ENCODE data around the gene LRRC75A.

Gene LRRC75A

DNA sequence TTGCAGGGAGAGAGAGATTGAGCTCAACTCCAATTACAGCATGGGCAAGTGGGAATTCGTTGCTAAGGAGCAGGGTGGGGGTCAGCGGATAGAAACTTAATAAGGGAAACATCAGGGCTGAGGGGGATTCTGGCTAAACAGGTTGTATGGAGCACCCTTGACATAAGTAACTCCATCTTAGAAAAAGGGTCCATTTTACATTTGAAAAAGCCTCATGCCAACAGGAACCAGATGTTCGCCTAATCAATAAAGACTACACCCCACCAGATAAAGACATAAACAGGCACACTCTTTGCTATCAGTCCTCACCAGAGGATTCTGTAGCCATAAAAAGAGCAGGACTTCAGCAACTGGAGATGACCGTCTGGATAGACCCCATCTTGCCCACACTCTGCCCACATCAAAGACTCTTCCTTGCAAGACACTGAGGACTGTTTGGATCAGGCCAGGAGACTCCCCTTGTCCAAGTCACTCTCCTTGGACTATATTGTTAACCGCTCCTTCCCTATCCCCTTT lies 1.6 kb upstream of the LRRC75A start:
- DNase-seq, result no peak

DNA sequence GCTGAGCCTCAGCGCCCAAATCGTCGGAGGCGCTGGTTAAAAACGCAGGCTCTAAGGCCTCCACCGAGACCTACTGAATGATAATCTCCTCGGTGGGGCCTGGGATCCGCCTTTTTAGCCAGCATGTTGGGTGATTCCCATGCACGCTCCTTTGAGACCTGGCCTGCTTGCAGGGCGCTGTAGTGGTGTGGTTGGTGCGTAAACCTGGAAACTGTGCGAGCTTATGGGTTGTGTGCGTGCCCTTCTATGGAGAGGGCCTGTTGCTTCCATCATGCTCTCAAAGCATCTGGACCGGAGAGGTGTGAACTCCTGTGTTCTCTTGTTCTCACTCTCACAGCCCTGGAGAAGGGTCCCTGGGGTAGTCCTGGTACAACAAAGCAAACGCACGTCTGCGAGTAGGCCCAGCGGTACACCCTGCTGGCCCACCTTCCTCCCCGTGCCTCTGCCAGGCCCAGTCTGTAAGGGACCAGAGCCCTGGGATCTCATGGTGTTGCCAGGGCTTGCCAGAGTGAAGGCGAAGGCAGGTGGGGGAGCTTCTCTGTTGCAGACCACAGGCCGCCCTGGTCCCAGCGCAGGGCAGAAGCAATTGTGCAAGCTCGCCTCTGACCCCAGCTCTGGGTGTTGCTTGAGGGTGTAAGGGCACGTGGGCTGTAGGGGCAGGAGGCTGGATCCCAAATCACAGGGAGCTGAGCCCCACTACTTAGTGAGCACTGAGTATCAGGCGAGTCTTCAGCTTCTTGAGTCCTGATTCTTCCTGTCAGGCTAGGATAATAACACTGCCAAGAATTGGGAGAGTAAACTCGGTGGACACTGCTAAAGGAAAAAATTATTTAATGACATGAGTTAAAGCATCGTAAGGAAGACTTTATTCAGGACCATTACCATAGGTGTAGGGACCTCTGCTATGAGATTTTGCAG lies 879 bp upstream of the LRRC75A start:
- no peak for DNase-seq

DNA sequence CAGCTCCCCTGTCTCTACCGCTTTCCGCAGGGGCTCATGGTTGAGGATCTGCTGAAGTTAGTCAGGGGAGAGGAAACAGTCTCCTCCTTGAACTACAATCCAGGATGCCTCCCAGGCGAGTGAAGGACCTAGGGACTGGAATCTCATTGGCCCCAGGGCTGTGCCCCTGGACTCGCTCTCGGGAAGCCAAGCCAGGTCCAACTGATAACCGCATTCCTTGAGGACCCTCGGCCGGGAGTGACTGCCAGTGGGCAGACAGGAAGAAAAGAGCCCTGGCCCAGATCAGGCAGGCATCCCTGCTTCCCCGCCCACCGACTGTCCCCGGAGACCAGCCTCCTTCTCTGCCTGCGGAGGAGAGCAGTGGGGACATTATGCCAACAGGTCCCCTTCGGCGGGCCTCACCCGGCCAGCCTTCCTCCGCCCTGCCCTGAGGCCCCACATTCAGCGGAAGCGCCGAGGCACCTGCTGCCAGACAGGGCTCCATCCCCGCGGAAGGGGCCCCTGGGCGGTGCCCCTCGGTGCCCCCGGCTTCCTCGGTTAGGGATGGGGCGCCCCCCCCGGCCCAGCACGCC lies 776 bp downstream of the LRRC75A start:
- peak; percentile 62 for DNase-seq

DNA sequence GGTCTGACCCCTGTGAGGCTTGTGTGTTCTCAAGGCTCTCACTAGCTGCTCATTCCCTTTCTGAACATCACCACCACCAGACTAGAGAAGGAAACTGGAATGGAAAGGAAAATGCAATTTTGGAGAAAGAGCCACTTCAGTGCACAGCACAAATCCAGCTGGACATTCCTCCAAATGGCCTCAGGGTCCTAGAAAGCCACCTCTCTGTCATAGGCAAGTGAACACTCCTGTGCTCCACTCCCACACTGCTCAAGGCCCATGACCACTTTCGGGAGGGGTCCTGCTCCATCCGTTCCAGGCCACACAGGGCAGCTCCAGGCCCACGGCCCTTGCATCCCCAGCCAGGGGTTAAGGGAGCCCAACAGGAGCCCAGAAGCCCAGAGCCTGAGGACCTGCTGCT lies 2.6 kb downstream of the LRRC75A start:
- no peak for DNase-seq

DNA sequence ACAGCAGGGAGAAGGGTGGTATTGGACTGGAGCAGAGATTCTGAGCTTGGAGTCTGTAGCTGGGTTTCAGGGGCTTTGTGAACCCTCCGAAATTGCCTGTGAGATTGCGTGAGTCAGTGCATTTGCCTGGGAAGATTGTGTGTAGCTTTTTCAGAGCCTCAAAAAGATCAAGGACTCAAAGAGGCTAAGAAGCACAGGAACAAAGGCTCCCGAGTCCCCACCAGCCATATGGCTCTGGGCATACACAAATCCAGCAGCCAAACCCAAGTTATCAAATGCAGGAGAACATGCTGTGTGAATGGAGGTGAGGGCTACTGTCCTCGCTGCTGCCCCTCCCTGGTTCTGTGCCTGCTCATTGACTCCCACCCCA lies 3.0 kb downstream of the LRRC75A start:
- DNase-seq, result no peak

DNA sequence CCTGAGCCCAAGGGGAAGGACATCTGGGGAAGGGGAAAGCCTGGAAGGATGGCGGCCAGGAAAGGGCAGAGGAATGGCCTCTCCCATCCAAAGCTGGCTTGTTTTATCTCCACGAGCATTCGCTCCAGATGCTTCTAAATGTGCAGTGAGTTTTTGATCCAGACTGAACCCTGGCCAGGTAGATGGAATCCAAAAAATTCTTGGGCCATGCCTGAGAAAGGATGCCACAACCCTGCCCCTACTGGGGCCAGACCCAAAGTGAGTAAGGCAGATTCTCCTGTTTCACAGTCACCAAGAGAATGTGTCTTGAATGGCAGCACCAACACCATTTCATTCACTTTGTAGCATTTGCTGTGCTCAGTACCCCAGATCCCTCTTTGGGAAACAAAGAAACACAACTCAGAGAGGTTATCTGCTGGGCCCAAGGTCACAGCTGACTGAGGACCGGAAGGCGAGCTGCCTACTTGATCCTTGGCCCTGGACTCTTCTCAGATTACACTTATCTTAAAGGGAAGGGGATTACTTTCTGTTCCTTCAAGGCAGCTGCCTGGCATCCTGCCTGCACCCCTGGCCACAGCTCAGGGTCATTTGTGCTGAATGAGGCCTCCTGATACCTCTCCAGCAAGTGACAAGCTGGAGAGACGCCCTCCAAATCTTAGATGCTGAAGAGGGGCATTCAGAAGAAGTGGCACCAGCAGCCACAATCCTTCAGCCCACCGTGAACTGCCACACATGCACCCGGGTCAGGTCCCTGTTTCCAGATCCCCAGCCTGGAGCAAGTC lies 3.6 kb downstream of the LRRC75A start:
- DNase-seq, result no peak

DNA sequence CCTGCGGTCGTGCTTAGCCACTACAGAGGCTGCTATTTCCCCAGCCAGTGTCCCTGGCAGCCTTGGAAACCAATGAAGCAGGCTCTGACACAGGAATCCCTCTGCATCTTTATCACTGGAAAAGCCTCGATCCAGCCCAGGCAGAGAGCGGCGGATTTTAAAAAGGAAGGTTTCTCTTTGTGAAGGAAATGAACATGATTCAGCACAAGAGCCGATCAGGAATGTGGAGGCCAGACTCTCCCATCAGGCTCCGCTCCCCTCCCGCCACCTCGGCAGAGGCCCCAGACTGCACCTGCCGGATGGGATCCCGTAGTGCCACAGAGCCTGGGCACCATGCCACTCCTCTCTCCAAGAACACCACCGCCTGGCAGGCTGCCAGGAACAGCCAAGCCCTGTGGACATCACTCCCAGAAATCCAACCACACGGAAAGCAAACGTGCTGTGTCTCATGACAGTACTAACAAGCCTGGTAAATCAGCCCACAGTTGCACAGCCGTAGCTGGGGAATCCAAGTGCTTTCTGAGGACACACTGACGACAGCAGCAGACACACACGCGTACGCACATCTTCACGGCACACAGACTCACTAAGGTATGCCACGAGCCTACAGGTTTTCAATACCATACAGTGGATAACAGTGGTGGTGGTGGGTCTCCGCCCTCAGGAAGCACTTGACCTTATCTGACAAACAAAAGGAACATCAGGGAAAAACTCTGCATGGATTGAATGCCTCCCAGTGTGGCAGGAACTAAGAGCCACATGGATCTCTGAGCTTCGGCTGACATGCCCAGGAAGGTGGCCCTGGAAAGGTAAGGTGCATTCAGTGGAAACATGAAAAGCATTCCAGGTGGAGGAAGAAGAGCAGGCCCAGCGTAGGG lies 5.4 kb downstream of the LRRC75A start:
- peak; percentile 98 for DNase-seq

DNA sequence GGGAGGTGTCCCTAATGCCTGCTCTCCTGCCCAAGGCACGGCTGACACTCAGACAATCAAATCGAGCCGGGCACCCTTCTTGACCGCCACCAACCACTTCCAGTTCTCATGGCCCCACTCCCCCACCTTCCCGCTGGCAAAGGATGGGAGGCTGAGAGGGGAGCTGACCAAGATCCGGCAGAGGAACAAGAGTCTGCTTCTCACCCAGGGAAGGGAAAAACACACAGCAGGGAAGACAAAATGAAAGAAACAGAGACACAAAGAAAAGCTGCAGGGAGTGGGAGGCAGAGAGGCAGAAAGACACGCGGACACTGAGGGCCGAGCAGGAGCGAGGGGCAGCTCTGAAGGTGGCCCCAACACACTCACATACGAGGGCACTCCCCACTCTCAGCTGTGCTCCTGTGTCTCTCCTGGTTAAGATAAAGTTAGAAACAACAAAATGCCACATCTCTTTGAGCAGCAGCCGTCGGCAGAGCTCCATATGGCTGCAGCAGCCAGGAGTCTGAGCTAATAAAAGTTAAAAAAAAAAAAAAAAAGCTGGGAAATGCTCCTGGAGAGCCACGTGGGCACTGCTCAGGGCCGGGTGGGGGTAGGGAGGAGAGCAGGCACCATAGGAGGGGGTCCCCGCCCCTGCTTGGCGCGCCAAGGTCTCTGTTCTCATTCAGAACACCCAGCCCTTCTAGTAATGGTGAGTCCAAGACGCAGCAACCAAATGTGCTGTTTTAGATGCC lies 7.4 kb downstream of the LRRC75A start:
- DNase-seq, result no peak

DNA sequence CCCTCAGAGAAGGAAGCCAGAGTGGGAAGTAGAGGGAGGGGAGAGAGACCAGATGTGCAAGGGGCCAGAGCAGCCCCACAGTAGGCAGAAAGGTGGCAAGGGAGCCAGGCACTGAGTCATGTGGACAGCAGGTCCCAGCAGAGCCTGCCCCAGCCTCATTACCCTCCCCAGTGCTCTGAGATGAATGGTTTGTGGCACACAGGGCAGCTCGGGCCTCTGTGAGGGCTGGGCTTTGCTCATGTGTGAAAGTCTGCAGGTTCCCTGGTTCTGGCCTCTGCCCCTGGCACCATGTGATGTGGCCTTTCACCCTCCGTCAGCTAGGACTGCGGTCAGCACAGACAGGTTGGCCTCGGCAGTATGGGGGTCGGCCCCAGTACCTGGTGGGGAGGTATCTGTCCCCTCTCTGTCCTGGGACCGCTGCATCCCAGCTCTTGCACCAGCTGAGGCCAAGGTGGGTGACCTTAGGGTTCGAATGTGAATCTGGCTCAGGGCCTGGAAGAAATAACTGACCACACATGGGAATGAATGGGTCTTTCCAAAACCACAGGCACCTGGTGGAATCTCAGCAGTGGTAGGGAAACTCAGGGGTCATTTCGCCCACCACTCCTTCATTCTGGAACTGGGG lies 8.9 kb downstream of the LRRC75A start:
- no peak for DNase-seq

DNA sequence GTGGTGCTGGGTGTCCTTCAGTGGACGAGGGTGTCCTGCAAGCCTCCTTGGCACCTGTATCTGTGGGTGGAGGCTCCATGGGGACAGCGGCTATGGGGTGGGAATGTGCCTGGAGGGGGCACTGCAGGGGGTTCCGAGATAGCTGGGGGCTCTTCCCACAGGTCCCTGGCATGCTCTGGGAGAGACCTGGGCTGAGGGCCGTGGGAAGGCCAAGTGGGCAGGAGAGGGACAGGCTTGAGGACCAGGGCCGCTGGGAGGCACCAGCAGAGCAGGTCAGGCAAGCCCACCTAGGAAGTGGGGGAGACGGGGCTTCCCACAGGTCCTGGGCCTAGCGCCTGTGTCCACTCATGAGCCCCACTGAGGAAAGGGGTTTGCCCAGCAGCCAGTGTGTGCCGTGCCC lies 9.7 kb downstream of the LRRC75A start:
- DNase-seq, result no peak

DNA sequence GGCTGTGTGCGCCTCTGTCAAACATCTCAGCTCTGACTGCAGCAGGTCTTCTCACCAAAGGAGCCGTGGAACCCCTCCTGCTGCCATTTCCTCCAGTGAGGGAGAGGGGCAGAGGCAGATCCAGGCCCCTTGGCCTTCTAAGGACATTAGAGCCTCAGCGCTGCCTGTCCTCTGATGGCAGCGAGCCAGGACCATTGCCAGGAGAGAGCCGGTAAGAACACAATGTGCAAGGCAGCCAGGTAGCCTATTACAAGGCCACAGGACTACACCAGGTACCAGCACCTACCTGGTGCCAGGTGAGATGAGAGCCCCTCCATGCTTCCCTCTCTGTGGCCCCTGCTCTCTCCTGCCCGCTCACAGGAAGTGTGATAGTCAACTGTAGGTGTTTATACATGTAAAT lies 11.0 kb downstream of the LRRC75A start:
- DNase-seq, result no peak

DNA sequence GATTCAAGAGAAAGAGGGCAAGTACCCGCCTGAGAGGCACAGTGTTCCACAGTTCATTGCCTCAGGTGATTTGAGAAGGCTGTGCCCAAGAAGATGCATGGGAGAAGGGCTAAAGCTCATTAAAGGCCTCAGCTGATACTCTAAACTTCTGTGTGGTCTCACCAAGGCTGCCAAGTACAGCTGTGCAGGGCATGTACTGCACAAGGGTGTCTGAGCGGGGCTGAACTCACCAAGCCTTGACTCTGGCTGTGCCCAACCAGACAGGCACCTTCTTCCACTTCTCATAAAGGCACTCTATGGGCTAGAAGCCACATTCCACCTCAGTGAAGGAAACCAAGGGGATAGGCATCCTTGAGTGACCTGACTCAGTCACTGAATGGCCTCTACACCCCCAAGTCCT lies 12.7 kb downstream of the LRRC75A start:
- DNase-seq, result no peak

DNA sequence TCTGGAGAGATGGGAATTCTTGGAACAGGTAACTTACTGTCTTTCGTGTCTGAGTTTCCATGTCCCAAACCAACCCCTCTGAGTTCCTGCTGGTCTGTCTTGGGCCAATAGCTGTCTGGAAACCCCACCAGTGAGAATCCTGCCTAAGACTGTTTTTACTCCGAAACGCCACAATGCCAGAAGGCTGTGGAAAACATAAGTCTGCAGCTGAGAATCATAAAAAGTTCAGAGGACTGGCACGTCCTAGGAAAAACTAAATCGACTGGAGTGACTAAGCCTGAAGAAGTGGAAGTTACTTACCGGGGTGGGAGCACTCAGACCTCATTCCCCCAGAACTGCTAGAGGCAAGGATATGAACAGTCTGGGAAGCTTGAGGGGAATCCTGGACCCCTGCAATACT lies 13.3 kb downstream of the LRRC75A start:
- no peak for DNase-seq

DNA sequence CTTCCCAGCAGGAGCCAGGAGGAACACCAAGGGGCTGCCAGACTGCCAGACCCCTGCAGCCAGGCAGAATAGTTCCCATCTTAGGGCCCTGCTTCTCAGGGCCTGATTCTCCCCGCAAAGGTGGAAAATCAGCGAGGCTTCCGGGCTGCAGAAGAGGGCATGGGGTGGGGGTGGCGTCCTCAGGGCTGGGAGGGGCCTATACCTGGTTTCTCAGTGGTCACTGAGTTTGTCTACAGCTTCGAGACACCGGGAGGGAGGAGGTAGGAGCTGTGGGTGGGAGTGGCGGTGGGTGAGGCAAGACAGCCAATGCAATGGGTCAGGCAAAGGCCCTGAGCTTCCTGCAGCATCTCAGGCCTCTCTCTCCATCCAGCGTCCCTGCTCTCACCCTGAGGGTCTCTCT lies 14.3 kb downstream of the LRRC75A start:
- DNase-seq, result no peak

DNA sequence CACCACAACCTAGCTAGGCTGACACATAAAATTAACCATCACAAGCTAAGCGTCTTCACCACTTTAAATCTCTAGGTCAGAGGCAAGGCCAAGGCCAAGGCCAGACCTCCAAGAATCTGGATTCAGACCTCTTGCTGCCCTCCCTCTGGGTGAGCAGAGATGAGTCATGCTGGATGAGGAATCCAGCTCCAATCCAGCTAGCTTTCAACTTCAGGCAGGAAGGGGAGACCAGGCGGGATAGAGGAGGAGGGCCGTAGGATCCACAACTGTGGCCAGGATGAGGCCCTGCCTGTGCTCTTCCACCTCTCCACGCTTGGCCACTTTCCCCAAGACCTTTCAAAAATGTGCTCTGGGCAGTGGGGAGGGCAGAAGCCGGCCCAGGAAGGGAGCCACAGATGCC lies 14.7 kb downstream of the LRRC75A start:
- DNase-seq, result peak; percentile 32

DNA sequence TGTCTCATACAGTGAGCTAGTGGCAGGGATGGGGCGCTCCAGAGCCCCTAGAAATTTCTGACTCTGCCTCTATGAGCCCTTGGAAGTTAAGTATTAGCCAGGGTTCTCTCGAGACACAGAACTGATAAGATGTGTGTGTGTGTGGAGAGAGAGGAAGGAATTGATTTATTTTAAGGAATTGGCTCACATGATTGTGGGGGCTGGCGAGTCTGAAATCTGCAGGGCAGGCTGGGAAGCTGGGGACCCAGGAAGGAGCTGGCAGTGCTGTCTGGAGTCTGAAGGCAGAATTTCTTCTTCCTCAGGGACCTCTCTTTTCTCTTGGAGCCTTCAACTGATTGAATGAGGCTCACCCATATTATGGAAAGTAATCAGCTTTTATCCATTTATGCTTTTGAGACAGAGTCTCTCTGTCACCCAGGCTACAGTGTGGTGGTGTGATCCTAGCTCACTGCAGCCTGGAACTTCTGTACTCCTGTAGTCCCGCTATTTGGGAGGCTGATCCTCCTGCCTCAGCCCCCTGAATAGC lies 16.8 kb downstream of the LRRC75A start:
- DNase-seq, result no peak

DNA sequence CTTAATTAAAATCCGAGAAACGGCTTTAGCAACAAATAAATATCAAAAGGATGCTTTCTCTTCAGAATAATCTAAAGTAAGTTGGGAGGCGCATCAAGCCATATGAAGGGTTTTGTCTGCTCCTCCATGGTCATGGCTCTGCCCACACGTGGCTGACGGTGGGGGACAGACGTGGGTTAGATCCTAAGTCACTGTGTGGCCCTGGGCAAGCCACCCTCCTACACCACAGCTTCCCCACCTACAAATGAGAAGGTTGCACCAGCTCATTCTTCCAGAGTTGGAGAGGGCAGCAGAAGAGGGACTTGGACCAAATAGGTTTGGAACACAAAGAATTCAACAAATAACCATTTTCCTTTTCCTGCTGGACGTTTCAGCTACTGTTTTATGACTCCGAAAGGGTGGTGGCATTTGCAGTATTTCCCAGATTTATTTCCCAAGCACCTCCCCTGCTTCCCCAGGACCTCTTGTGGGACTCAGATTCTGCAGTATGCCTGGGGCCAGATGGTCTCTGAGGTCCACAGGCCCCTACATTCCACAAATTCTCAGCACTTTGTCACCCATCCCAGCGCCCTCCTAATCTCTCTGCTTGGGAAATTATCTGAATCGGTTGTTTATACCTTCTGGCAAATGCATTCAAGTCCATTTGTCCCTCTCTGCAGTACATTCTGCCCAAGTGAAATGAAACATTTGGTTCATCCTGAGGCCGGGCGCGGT lies 17.8 kb downstream of the LRRC75A start:
- no peak for DNase-seq

DNA sequence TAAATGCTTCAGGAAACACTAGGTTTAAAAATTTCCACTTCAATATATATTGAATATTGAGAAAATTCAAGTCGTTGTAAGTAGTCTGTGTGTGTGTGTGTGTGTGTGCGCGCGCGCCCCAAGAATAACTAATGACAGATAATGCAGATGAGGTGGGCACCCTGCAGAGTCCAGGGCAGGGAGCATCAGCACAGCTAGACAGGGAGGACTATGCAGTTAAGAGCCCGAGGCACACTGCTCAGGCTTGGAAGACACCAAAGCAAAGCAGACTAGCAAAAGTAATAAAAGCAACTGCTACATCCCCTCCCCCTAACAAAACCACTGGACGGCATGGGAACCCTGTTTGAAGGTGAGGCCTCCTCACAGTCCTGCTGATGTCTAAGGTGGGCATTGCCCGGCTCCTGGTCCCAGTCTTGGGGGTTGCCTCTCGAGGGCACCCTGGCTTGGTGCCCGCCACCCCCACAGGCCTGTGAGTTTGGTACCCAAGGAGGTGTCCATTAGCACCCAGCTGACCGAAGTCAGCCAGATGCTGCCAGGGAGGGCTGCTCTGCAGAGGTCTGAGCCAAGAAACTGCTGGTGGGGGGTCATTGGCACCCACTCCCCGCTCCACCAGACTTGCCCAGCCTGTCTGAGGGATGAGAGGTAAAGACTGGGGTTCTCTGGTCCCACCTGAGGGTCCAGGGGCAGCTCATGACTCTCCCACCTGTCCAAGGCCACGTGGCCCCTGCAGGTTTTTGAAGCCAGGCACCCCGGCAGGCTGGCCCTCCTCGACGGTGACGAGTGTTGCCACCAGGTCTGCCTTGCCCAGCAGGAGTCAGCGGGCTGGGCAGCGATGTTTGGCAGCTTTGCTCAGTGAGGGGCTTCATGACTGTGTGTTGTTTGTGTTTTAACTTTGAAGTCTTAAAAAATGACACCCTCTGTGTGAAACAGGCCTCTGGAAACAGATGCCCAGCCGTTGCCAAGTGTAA lies 18.7 kb downstream of the LRRC75A start:
- DNase-seq, result no peak

DNA sequence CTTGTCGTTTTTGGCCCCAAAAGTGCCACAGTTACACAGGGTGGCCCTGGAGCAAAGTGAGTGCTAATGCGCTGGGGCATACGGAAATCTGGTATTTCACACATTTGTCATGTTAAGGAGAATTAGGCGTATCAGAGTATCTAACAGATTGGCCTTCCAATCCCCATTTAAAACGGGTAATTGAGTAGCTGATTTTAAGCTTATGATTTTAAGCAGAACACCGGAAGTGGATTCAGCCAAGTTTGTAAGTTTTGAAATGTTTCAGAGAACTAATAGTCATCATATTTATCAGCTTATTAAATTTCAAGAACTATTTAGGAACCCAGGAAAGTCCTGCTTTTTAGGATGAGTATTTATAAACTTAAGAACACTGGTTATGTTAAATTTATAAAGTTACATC lies 19.5 kb downstream of the LRRC75A start:
- DNase-seq, result no peak
